Parathyroid adenoma (tissue), 2 donors: ENCODE results near the gene GIGYF2.

Experiments used
- H2AFZ ChIP-seq: fragments of 300-600 bp; sonication (generic); one replicate; pipeline ENCODE4 v1.7.0; 2017; ENCODE audit warnings: antibody characterized with exemption, mild to moderate bottlenecking
- H3K27ac ChIP-seq: fragments of 300-600 bp; sonication (generic); one replicate; pipeline ENCODE4 v1.7.0; 2017
- H3K27me3 ChIP-seq: fragments of 300-600 bp; sonication (generic); one replicate; pipeline ENCODE4 v1.7.0; 2017; ENCODE audit warnings: low read length; ENCODE audit not compliant: control insufficient read depth, insufficient read depth
- H3K36me3 ChIP-seq: fragments of 300-600 bp; sonication (generic); one replicate; pipeline ENCODE4 v1.7.0; 2017; ENCODE audit warnings: low read length; ENCODE audit not compliant: control insufficient read depth, insufficient read depth
- H3K4me1 ChIP-seq: fragments of 300-600 bp; sonication (generic); one replicate; pipeline ENCODE4 v1.7.0; 2017; ENCODE audit warnings: control low read depth
- H3K4me2 ChIP-seq: fragments of 300-600 bp; sonication (generic); one replicate; pipeline ENCODE4 v1.7.0; 2017; ENCODE audit warnings: low read length
- H3K4me3 ChIP-seq: fragments of 300-600 bp; sonication (generic); one replicate; pipeline ENCODE4 v1.7.0; 2017; ENCODE audit warnings: low read depth, low read length
- H3K79me2 ChIP-seq: fragments of 300-600 bp; sonication (generic); one replicate; pipeline ENCODE4 v1.7.0; 2017; ENCODE audit warnings: control low read depth
- H3K9ac ChIP-seq: fragments of 300-600 bp; sonication (generic); one replicate; pipeline ENCODE4 v1.7.0; 2017; ENCODE audit warnings: mild to moderate bottlenecking
- H3K9me3 ChIP-seq: fragments of 300-600 bp; sonication (generic); one replicate; pipeline ENCODE4 v1.7.0; 2017; ENCODE audit warnings: low read length; ENCODE audit not compliant: control insufficient read depth
- TF ChIP-seq, protein P1 (sequence below): fragments of 300-600 bp; sonication (generic); IDR thresholded peaks from one replicate; pipeline ENCODE4 v1.7.0; 2017; ENCODE audit warnings: antibody characterized with exemption, mild to moderate bottlenecking
- donor health status: primary hyperparathyroidism.

The GIGYF2 gene

DNA sequence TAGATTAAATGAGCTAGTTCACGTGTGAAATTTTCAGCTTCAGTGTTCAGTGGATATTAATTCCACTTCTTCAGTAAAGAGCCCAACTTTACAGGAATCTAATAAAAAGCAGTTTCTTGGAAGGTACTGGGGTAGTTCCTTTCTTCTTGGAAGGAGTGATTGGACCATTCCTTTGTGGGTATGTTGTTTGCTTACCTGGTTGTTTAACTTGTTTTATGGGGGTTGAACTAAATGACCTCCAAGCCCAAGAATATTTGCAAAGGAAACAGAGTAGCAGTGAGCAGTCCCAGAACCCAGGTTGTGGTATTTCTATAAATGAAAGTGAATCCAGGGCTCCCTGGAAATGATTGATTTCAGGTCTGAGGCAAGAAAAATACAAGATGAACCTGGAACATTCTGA, 47.8 kb downstream of the GIGYF2 start:
- Histone ChIP-seq H3K4me1 (peaks cover 2% of the 10 kb centered on the region), H3K27ac (no peak overlapping the region), H3K27me3 (no peaks in the 10 kb centered on the region), H3K4me2 (no peak overlapping the region), H3K4me3 (no peak overlapping the region), H3K9ac (no peak overlapping the region), H3K9me3 (no peaks in the 10 kb centered on the region), H3K79me2 (peaks cover 6% of the 10 kb centered on the region), H3K36me3 (no peaks in the 10 kb centered on the region), H2AFZ (no peak overlapping the region)
- TF ChIP-seq, protein P1, sequence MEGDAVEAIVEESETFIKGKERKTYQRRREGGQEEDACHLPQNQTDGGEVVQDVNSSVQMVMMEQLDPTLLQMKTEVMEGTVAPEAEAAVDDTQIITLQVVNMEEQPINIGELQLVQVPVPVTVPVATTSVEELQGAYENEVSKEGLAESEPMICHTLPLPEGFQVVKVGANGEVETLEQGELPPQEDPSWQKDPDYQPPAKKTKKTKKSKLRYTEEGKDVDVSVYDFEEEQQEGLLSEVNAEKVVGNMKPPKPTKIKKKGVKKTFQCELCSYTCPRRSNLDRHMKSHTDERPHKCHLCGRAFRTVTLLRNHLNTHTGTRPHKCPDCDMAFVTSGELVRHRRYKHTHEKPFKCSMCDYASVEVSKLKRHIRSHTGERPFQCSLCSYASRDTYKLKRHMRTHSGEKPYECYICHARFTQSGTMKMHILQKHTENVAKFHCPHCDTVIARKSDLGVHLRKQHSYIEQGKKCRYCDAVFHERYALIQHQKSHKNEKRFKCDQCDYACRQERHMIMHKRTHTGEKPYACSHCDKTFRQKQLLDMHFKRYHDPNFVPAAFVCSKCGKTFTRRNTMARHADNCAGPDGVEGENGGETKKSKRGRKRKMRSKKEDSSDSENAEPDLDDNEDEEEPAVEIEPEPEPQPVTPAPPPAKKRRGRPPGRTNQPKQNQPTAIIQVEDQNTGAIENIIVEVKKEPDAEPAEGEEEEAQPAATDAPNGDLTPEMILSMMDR: no peak

DNA sequence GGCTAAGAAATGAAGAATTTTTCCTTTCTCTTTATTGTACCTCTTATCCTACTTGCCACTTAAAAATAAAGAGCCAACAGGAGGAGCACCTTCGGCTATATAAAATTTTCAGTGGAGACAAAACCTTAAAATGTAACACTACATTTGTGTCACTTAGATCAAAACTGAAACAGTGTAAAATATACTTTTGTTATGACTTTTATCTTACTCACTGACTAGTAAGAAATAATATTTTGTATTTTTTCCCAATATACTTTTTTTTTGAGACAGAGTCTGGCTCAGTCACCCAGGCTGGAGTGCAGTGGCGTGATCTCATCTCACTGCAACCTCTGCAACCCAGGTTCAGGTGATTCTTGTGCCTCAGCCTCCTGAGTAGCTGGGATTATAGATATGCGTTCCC, 50.9 kb downstream of the GIGYF2 start:
- H3K4me3 ChIP-seq: no peak overlapping the region
- no peak overlapping the region for H3K9ac ChIP-seq
- H3K36me3 ChIP-seq: no peaks in the 10 kb centered on the region
- no peak overlapping the region for H3K27ac ChIP-seq
- no peak overlapping the region for H2AFZ ChIP-seq
- H3K4me2 ChIP-seq: no peak overlapping the region
- H3K27me3 ChIP-seq: no peaks in the 10 kb centered on the region
- TF ChIP-seq, protein P1: no peak
- H3K79me2 ChIP-seq: peaks cover 1% of the 10 kb centered on the region
- no peaks in the 10 kb centered on the region for H3K4me1 ChIP-seq
- H3K9me3 ChIP-seq: no peaks in the 10 kb centered on the region

DNA sequence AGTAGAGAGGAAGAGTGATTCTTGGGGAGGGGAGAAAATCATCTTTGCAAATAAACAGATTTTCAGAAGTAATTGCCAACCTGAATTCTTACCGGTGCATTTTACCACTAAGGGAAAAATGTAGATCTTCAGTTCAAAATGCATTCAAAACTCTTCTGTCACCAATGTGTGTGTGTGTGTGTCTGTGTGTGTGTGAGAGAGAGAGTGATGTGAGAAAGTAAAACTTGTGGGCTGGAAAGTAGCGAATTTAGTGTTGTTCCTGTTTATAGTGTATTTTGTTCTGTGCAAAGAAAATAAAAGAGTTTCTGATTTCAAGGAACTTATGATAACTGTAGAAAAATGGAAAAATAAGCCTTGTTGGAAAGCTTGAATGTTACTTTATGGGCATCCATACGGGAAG, 52.2 kb downstream of the GIGYF2 start:
- no peaks in the 10 kb centered on the region for H3K79me2 ChIP-seq
- no peak overlapping the region for H2AFZ ChIP-seq
- no peak overlapping the region for H3K4me3 ChIP-seq
- H3K9me3 ChIP-seq: no peaks in the 10 kb centered on the region
- H3K4me1 ChIP-seq: no peaks in the 10 kb centered on the region
- no peaks in the 10 kb centered on the region for H3K36me3 ChIP-seq
- TF ChIP-seq, protein P1: no peak
- H3K27ac ChIP-seq: no peak overlapping the region
- H3K4me2 ChIP-seq: no peak overlapping the region
- H3K27me3 ChIP-seq: no peaks in the 10 kb centered on the region
- H3K9ac ChIP-seq: no peak overlapping the region

DNA sequence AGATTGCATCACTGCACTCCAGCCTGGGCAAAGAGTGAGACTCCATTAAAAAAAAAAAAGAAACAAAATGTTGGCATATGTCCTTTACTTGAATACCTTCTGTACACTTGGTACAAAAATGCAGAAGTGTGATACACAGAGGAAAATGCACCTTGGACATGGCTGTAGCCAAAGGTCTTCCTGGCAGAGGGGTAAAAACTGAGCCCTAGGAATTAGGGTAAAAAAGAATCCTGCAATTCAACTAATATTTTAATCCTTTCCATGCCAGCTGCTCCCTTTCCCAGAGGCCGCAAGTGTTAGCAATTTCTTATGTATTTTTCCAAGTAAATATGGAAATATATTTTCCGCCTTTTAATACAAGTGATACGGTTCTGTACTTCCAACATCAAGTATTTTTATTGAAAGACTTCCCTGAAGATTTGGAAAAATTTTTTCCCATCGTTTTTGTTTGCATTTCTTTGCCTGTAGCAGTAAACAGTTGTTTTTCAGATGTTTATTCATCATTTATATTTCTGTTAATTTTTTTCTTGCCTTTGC, 53.1 kb downstream of the GIGYF2 start:
- Histone ChIP-seq H3K4me2 (no peak overlapping the region), H3K4me3 (no peak overlapping the region), H2AFZ (no peak overlapping the region), H3K9me3 (no peaks in the 10 kb centered on the region), H3K79me2 (no peaks in the 10 kb centered on the region), H3K27me3 (no peaks in the 10 kb centered on the region), H3K9ac (no peak overlapping the region), H3K36me3 (no peaks in the 10 kb centered on the region), H3K4me1 (no peaks in the 10 kb centered on the region), H3K27ac (no peak overlapping the region)
- TF ChIP-seq, protein P1: no peak

DNA sequence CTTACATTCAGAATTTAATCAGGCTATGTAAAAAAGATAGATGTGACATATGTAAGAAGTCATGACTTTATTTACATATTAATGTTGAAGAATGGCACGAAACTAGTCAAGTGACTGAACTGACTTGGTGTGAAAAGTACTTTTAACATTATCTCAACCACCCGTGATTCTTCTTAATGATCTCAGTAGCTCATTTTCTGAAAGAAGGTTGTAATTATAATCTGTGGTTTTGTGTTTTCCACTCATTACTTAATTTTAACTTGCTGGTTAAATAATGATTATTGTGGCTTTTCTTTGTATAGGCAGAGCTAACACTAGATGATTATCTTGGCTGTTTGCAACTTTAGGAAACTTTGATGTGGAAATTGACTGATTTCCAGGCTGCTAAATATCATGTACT, 60.8 kb downstream of the GIGYF2 start:
- TF ChIP-seq, protein P1: no peak
- Histone ChIP-seq H3K27ac (no peak overlapping the region), H2AFZ (no peak overlapping the region), H3K9me3 (no peaks in the 10 kb centered on the region), H3K79me2 (peaks cover 6% of the 10 kb centered on the region), H3K4me3 (no peak overlapping the region), H3K4me1 (no peaks in the 10 kb centered on the region), H3K27me3 (no peaks in the 10 kb centered on the region), H3K4me2 (no peak overlapping the region), H3K9ac (no peak overlapping the region), H3K36me3 (no peaks in the 10 kb centered on the region)
